Activated CD4-positive, alpha-beta T cell treated with anti-CD3 and anti-CD28 coated beads for 24 hours (primary cell): ENCODE measurements around the gene MAD1L1.

Experiments used
- DNase-seq, 2 donors: peaks; one replicate each; pipeline ENCODE4 v3.0.0-alpha.2; 2020; ENCODE audit warnings: low read depth in 2 of 2

The MAD1L1 gene

DNA sequence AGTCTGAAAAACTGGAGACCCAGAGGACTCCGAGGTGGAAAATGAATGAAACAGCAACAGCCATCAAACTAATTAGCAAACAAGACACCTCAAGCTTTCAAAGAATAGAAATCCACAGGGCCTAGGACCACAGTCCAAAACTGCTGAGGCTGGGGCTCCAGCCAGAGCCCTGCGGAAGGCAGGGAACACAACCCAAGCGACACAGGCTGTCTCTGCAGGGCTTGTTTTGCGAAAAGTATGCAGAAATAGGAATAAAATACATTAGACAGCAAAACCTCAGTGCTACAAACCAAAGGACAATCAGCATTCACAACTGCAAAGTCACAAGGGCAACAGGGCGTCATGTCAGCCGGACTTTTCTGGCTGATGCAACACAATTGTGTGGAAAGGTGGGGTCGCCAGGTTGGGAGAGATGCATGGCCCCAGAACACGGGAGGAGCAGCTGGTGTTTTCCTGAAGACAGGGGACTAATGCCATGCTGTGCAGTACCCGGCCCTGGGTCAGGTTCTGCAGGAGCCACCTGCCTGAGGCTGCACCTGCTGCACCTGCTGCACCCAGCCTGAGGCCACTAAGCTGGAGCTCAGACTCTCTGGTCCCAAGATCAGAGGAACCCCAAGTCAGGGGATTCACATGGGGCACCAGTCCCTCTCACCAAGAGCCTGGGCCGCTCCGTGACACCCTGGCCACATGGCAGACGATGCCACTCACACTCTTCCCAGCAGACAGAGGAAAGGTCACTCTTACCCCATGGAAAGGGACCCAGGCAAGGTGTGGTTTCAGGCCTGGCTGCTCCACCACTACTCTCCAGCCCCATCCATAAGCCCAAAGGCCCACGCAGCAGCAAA is 74.2 kb downstream of the MAD1L1 start:
- no peak for DNase-seq

DNA sequence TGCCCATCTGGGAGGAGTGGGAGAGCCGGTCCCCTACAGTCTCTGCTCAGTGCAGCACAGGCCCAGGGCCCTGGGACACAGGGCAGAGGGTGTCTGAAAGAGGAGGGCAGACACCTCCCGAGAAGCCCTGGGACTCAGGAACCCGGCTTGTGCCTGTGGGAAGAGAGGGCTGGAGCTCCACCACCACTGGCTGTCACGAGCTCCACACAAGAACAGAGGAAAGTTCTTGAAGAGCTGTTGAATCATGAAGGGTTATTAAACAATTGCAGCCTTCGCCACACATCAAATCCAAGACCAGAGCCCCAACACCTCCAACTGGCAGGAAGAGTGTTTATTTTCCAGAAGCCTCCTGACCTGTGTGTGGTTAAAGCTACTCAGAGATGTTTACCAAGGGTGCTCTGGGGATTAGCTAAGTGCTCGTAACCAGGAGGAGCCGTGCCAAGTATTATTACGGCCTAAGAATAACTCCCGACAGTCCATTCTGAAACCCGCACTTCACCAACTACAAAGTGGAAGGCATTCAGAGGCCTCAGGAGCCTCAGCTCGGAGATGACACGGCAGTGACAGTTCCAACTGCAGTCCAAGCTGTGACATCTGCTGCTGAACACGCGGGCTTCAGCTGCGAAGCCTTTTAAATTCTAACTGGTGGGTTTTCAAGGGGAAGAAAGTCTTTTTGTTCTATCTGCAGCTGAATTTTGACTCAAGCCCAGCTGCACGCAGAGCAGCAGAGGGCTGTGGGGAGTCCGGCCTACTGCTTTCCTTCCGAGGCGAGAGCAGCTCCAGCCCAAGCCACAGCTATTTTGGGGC is 75.1 kb downstream of the MAD1L1 start:
- DNase-seq = no peak

DNA sequence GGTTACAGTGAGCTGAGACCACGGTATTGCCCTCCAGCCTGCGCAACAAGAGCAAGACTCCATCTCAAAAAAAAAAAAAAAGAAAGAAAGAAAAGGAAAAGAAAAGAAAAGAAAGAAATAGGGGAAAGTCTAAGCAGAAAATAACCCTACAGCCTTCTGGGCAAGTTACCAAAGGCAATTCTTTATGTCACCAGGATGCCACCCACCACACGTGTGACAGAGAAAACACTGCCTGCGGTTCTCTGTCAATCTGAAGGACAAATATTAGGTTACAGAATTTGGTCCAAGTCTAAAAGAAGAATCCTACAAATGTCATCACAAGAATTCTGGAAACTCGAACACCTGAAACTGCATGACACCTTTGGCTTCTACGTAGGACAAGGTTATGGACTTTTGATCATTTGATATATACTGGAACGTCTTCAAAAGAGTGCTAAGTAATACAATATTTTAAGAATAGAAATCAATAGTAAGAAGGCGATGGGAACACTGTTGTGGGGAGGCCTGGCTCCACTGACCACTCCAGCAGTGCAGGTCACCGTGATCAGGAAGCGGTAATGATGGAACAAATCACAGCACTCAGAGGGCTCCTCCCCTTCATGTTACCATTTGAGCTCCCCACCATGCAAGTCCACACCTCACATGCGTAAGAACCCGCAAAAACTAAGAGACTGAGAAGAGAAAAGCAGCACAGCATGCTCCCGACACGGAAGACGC is 75.8 kb downstream of the MAD1L1 start:
- DNase-seq = no peak

DNA sequence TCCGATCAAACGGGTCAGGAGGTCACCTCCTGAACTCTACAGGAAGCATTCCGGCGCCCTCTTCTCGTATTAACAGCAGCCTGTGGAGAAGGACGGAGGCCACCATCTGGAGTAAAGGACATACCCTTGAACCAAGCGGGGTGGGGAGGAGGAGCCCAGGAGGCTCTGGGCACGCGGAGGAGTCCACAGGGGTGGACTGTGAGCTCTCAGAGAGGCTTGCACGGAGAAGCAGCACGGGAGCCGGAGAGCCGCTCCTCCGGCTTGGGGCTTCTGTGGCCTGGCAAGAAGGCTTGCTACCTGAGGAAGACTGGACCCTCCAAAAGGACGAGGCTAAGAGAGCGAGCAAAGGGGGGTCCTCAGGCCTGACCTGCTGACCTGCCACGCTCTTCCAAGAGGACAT is 77.9 kb downstream of the MAD1L1 start:
- DNase-seq = no peak

DNA sequence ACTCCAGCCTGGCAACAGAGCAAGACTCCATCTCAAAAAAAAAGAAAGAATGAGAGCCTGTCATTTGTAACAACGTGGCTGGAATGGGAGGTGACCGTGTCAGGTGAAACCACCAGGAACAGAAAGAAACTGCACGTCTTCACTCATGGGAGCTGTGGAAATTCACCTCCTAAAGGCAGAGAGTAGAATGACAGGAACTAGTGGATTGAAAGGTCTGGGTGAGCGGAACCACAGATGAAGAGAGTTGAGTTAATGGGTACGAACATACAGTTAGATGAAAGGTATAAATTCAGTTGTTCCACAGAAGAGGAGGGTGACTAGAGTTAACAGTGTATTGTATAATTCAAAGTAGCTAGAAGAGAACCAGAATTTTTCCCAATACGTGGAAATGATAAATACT is 78.6 kb downstream of the MAD1L1 start:
- DNase-seq = no peak

DNA sequence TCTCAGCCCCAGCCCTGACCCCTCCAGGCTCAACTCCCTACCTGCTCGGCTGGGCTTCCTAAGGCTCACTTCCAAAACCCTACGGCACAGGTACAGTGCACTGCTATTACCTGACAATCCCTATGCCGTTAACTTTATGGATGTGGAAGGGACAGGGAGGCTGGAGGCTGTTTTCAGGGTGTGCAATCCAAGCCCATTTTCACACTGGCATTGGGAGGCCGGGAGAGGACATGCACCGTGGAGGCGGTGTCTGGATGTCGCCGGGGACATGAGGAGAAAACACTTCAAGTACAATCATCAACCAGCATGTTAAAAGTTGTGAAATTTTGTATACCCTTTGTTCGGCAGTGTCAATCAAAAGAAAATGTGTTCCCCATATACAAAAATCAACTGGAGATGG is 80.1 kb downstream of the MAD1L1 start:
- no peak for DNase-seq

DNA sequence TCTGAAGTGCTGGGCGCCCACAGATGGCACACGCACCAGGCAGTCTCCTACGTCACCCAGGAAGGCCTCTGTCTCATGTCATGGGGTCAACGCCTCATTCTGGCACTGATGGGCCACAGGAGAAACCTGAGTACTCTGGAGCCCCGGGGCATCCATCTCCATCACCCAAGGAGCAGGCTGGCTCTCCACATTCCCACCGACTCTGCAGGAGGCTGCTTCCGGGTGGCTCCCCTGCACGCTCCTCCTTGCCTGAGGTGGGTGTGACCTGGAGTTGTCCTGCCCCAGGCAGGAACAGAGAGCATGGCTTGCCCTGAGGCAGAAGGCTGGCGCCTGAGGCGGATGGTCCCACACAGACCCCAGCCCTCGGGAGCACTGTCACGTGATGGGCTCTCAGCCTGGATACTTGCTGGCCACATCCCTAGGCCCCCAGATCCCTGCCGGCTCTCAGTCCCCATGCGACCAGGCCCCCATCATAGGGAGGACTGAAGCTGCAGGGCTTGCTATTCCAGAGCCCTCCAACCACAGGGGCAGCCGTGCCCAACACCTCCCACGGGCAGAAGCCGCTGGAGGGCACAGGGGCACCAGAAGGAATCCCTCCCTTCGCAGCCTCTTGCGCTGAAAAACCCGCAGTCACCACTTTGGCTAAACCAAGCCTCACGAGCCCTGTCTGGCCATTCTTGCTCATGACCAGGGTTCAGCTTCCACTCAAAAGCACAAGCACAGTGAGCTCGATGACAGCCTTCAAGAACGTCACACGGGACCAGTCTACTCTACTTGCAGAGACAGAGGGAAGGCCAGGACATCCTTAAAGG is 80.7 kb downstream of the MAD1L1 start:
- DNase-seq = no peak

DNA sequence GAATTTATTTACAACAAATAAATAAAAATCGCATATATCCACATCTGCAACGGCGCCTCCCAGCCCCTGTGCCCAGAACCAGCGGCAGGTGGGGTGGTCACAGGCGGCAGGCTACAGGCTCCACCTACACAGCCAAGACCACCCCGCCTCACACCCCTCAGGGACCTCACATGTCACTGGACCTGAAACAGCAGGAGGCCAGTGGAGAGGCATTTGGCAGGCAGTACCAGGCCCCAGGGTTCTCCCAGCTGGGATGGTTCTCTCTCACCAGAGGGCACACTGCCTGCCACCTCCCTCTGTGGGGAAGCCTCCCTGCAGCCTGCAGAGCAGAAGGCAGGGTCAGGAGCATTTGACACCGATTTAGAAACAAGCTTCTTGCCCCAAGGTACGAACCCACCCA is 81.5 kb downstream of the MAD1L1 start:
- no peak for DNase-seq

DNA sequence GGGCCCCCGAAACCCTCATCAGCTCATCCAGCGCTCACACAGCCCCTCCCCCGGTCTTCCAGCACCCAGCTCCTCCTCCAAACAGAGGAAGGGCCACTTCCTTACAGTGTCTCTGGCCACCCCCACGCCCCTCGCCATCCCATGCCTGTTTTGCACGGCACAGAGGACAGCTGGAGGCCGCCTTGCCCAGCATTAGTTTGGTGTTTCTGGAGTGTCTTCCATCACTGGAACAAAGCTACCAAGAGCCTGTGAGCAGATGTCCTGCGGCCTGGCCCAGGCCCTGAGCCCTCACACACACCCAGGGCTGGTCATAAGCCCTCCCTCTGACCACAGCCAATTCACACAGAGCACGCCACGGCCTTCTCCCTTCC is 82.3 kb downstream of the MAD1L1 start:
- DNase-seq = no peak

DNA sequence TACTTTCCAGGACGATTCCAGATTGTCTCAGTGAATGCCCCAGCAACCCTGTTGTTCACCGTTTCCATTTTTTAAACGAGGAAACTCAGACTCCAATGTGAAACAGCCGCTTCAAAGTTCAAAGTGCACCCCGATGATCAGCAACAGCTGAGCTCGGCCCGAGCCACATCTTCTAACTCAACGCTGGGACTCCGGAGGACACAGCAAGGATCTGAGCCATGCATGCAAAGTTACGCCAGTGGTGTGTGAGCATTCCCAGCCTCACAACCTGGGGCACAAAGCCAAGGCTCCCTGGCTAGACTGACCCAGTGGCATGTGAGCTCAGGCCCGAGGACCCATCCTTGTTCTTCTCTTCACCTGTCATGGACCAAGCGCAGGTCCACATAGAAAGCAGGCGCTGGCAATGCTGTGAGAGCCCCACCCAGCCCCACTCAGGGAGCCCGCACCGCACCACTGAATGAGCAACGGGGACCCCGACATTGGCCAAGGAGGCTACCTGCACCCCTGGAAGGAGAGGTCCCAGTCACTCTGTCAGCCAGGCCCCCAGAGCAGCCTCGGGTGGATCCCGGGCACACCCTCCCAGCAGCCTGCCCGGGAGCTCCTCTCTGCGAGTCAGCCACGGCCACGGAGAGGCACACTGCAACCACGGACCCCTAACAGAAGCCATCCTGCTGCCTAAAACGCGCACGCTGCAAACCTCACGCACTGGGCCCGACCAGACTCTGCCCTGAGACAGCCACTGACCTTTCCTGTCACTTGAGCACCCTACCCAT is 82.9 kb downstream of the MAD1L1 start:
- no peak for DNase-seq

DNA sequence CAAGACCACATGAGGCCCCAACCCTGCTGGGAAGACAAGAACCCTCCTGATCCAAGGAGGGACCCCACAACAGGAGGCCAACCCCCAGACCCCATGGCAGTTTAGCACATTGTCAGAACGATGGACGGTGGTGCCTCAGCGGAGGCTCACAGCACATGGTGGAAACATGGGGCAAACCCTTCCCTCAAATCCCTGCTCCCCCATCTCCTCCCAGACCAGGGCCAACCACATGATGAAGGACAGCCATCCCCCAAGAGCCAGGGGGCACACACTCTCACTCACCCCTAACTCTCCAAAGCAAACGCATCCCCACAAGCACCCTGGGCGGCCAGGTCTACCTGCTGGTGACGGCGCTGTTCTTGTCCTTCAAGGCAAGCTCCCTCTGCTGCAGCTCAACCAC is 83.9 kb downstream of the MAD1L1 start:
- DNase-seq = no peak

DNA sequence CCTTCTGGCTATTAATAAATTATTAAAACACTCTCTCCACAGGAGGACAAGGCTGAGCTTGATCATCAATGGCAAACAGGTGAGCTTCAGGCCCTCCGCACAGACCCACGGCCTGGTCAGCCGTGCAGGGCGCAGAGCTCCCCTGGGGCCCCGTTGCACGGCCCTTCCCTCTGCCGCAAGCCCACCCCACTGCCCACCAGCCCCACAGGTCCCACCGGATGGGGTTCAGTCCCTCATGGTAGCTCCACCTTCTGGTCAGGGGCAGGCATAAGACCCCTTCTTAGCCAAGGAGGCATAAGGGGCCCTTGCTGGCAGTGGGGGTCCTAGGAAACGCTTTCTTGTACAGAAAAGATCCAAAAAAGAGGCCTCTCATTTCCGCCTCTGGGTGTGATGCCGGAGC is 84.6 kb downstream of the MAD1L1 start:
- DNase-seq = no peak

DNA sequence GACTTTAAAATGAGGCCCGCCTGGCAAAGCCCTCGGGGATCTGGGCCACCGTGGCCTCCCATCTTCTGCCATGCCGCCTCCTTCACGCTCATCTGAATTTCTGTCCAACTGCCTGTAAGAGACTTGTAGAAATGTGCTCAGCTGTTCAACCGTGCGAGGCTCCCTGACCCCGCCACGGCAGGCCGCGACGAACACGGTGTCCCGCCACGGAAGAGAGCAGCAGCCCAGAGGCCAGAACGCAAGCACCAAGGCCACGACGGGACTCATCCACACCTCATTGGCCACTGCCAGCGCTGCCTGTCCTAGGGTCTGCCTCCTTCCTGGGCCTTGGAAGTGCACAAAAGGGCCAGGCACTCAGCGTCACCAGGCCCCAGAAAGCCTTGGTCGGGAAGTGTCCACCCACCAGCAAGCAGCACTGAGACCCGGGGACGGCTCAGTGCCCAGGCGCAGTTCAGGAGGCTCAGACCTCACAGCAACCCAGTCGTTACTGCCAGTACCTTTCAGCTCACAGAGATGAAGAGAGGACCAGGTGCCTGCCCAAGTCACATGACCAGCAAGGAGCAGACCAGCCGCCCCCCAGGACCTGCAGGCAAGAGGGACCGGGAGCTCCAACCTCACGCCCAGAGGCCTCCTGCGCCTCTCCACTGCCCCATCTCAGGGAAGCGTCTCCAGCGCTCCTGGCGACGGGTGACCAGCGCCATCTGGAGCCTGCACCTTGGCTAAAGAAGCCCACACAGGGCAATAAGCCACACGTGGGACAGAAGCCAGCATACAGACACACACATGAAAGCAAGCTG is 85.9 kb downstream of the MAD1L1 start:
- no peak for DNase-seq

DNA sequence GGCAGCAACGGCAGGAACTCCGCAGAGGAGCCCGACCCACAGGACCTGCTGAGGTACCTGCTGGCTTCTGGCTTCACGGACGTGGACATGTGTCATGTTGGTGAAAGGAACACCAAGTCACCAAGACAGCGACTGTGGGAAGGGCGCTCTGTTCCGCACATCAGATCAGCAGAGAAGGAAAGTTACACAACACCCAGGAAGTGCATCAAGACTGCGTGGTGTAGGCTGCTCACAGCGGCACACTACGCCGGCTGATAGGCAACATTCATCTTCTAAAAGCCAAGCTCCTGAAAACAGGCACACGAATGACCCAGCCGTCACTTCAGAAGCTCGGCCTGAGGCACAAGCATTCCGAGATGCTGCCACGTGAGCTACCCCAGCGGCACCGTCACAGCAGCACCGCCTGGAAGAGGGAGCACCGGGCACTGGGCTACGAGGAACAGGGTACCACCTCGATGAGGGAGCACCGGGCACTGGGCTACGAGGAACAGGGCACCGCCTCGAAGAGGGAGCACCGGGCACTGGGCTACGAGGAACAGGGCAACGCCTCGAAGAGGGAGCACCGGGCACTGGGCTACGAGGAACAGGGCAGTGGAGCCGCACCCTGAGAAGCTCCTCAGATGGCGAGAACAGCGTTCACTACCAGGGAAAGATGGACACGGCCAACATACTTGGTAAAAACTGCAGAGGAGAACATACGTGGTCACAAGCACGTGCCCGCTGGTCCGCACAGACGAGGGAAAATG is 86.7 kb downstream of the MAD1L1 start:
- DNase-seq = no peak

DNA sequence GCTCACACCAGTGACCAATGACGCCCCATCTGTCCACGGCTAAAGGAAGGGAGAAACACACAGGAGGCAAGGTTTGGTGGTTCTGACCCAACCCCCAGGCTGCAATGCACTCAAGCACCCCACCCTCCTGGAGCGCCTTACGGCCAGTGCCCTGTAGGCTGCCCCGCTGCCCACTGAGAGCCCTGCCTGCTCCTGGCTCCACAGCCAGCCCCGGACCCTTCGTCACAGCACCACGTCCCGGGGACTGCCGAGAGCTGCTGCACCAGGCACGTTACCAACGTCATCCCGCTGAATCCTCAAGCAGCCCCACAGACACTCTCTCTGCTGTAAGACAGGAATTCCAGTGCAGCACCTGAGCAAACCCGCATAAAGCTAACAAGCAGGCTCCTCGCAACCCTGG is 87.8 kb downstream of the MAD1L1 start:
- no peak for DNase-seq

DNA sequence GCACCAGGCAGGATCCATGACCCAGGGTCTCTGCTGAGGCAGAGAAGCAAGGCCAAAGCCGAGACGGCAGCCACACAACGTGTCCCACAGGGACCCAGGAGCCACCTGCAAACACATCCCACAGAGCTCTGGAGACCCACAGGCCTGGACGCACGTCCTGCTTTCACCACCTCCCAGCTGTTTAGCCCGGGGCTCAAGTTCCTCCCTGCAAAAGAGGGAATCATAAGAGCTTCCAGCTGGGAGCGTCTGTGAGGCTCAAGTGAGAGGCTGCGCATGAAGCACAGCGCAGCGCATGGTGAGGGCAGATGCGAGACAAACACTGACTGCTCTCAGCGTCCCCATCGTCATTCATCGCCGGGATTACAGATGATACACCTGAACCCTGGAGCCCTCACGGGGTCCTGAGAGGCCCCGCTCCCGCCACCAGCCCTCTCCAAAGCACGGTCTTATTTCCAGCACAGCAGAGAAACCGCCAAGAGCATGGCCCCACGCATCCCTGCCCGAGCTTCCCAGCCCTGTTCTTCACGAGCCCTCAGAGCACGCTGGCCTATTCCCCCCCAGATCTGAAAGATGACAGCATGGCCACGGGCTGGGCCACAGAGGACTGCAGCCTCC is 88.7 kb downstream of the MAD1L1 start:
- DNase-seq = no peak

DNA sequence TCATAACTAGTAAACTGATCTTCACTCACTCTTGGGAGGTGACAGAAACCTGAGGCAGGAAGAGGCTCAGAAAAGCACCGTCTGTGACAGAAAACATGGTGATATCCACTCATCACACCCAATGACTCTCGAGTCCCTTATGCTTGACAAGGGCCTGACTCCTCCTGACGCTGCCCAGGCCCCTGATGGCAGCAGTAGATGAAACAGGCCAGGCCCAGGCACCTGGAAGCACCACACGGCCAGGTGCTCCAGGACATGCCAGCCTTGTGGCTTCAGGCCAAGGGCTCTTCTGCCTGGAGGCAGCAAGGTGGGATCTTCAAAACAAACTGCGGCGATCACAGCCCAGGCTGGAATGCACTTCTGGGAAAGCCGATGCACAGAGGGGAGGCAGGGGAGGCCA is 89.3 kb downstream of the MAD1L1 start:
- no peak for DNase-seq

DNA sequence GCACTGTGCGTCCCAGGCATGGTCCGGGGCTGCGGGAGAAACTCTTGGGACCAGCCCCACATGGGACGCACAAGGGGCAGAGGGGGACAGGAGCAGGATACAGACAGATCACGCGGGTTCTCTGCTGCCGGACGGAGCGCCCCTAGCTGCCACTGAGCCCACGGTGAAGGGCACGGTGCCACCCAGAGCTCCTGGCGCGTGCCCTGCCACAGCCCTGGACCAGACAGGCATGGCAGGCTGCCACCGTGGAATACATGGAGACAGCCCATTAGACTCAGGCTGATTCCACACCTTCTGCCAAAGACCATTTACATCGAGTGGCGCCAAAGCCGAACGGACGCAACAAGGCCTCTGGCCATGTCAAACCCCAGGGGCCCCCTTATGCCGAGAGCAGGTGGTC is 90.4 kb downstream of the MAD1L1 start:
- DNase-seq = no peak

DNA sequence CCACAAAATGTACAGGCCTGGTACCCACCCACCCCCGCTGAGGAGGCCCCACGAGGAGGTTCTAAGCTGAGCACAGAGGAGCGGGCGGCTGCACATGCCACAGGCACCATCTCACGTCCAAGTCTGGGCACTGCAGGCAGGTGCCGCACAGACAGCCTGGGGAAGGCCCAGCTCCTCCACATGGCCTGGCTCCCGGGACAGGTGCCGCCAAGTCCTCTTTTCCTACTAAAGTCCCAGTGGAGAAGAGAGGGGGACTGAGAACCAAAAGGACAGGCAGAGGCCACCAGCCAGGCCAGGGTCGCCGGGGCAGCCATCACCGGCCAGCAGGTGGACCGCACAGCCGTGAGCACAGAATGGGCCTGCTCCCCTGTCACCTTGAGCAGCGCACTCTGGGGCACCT is 91.1 kb downstream of the MAD1L1 start:
- DNase-seq = no peak
